GM11168 (cell line): ENCODE measurements around the gene PGLYRP4.
"Not testable (repeated sequence)": the region's sequence is repeated elsewhere in the genome, so short reads cannot be mapped to it uniquely, and the experiment has no call there.

Experiments
- in situ Hi-C: fragments of 300-500 bp; cut with MboI; formaldehyde crosslinking; loops from one replicate; pipeline ENCODE4 v1.12.0; 2022; ENCODE audit warnings: low sequenced_read_pairs; ENCODE audit not compliant: unreplicated experiment

Gene PGLYRP4

GRCh38 chr1:153343040-153343681, 5.5 kb downstream of the PGLYRP4 start:
- in situ Hi-C loops: no loop called here

GRCh38 chr1:153342178-153342577, 6.5 kb downstream of the PGLYRP4 start:
- in situ Hi-C loops: no loop called here

- in situ Hi-C loops: no loop called here
These were observed 7.2 kb downstream of the PGLYRP4 start for GRCh38 chr1:153341431-153341934.

GRCh38 chr1:153340356-153340755, 8.3 kb downstream of the PGLYRP4 start:
- in situ Hi-C loops: no loop called here

- in situ Hi-C loops: no loop called here
These were observed 8.8 kb downstream of the PGLYRP4 start for GRCh38 chr1:153339802-153340201.

GRCh38 chr1:153337980-153338853, 10.4 kb downstream of the PGLYRP4 start:
- in situ Hi-C loops: no loop called here

- in situ Hi-C loops: no loop called here
These were observed 12.0 kb downstream of the PGLYRP4 start for GRCh38 chr1:153336650-153337049.

- in situ Hi-C loops: no loop called here
These were observed 14.7 kb downstream of the PGLYRP4 start for GRCh38 chr1:153333902-153334301.

GRCh38 chr1:153324912-153325311, 23.7 kb downstream of the PGLYRP4 start:
- in situ Hi-C loops: no loop called here

- in situ Hi-C loops: no loop called here
These were observed 26.1 kb downstream of the PGLYRP4 start for GRCh38 chr1:153322568-153322967.

- in situ Hi-C loops: not testable (repeated sequence)
These were observed 30.5 kb downstream of the PGLYRP4 start for GRCh38 chr1:153318145-153318544.

GRCh38 chr1:153316013-153316412, 32.6 kb downstream of the PGLYRP4 start:
- in situ Hi-C loops: not testable (repeated sequence)

GRCh38 chr1:153314388-153314787, 34.3 kb downstream of the PGLYRP4 start:
- in situ Hi-C loops: not testable (repeated sequence)

- in situ Hi-C loops: no loop called here
These were observed 35.4 kb downstream of the PGLYRP4 start for GRCh38 chr1:153313288-153313687.

- in situ Hi-C loops: no loop called here
These were observed 36.0 kb downstream of the PGLYRP4 start, which contains the start of gene PGLYRP3 for GRCh38 chr1:153312570-153313186. PGLYRP3 (minus strand) TSS chr1:153312952; CDS start chr1:153310665, 2,287 bp downstream.

GRCh38 chr1:153310526-153310925, 38.1 kb downstream of the PGLYRP4 start:
- in situ Hi-C loops: no loop called here

GRCh38 chr1:153309441-153309840, 39.2 kb downstream of the PGLYRP4 start:
- in situ Hi-C loops: no loop called here

GRCh38 chr1:153308540-153308939, 40.1 kb downstream of the PGLYRP4 start:
- in situ Hi-C loops: no loop called here

GRCh38 chr1:153307221-153307600, 41.4 kb downstream of the PGLYRP4 start:
- in situ Hi-C loops: no loop called here

- in situ Hi-C loops: no loop called here
These were observed 42.1 kb downstream of the PGLYRP4 start for GRCh38 chr1:153306303-153307220.
